ENCODE data around the gene AFDN.

DNA sequence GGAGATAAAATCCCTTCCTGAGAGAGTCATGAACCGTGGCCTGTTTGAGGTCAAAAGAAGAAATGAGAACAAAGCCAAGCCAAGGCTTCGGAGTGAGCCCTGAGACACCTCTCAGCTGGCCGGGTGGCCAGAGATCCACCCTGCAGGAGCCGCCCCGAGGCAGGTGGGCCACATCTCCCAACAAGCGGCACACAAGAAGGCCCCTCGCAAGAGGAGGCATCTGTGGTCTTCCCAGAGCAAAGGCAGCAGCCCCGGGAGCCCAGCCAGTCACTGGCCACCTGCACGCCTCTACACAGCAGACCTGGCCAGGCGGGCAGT is 30.9 kb upstream of the AFDN start:
- no peak for TF ChIP-seq CTCF (conservative IDR thresholded peaks at IDR 0.05; ENCODE audit: low read depth in 2 of 2)
- TF ChIP-seq, protein P1, sequence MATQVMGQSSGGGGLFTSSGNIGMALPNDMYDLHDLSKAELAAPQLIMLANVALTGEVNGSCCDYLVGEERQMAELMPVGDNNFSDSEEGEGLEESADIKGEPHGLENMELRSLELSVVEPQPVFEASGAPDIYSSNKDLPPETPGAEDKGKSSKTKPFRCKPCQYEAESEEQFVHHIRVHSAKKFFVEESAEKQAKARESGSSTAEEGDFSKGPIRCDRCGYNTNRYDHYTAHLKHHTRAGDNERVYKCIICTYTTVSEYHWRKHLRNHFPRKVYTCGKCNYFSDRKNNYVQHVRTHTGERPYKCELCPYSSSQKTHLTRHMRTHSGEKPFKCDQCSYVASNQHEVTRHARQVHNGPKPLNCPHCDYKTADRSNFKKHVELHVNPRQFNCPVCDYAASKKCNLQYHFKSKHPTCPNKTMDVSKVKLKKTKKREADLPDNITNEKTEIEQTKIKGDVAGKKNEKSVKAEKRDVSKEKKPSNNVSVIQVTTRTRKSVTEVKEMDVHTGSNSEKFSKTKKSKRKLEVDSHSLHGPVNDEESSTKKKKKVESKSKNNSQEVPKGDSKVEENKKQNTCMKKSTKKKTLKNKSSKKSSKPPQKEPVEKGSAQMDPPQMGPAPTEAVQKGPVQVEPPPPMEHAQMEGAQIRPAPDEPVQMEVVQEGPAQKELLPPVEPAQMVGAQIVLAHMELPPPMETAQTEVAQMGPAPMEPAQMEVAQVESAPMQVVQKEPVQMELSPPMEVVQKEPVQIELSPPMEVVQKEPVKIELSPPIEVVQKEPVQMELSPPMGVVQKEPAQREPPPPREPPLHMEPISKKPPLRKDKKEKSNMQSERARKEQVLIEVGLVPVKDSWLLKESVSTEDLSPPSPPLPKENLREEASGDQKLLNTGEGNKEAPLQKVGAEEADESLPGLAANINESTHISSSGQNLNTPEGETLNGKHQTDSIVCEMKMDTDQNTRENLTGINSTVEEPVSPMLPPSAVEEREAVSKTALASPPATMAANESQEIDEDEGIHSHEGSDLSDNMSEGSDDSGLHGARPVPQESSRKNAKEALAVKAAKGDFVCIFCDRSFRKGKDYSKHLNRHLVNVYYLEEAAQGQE (IDR thresholded peaks at IDR 0.05; ENCODE audit: unreplicated experiment): no peak
- TF ChIP-seq CREB1 (CRISPR knock-in tag; IDR thresholded peaks at IDR 0.05; ENCODE audit: low read depth): no peak
- TF ChIP-seq POLR2AphosphoS5 (IDR thresholded peaks at IDR 0.05; ENCODE audit: low read depth): no peak
- TF ChIP-seq EZH2 (IDR thresholded peaks at IDR 0.05; ENCODE audit: low read depth, unreplicated experiment): no peak
- no peak for TF ChIP-seq EZH2phosphoT487 (IDR thresholded peaks at IDR 0.05; ENCODE audit: unreplicated experiment)
- TF ChIP-seq ZNF114 (CRISPR knock-in tag; IDR thresholded peaks at IDR 0.05): no peak
- no peak for TF ChIP-seq ZNF331 (CRISPR knock-in tag; IDR thresholded peaks at IDR 0.05; ENCODE audit: low read depth)
